GM18909 (cell line): ENCODE data around the gene TEX11.

ENCODE experiments used
- ATAC-seq: cut with Tn5 transposase; IDR thresholded peaks from one replicate; pipeline ENCODE4 v1.9.1; 2021; ENCODE audit warnings: mild to moderate bottlenecking; ENCODE audit not compliant: unreplicated experiment, poor library complexity

TEX11 gene

DNA sequence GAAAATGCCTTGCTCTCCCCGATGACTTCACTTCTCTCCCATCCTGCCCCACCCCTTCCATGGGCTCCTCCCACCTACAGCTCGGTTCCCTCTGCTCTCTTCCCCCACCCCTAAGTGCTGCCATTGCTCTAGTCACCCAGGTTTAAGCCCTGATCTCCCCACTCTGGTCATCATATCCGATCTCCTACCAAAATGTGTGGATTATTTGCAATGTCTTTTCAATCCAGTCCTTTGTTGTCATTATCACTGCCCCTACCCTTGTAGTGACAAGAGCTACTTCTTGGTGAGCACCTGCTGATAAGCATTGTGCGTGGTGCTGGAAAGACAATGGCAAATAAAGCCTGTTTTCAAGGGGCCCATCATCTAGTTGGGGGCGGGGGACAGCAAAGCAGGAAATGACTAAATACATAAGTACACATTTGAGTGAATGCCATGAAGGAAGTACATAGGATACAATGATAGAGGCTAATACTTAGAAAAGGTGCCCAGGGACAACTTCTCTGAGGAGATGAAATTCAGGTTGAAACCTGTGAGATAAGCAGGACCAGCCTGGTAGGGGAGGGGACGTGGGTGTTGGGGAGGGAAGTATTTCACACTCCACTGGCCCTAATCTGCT, 400.1 kb downstream of the TEX11 start:
- peak; percentile 63 for ATAC-seq

- ATAC-seq: no peak
Observed at GRCh38 chrX:70505451-70505841, 403.1 kb downstream of the TEX11 start.

DNA sequence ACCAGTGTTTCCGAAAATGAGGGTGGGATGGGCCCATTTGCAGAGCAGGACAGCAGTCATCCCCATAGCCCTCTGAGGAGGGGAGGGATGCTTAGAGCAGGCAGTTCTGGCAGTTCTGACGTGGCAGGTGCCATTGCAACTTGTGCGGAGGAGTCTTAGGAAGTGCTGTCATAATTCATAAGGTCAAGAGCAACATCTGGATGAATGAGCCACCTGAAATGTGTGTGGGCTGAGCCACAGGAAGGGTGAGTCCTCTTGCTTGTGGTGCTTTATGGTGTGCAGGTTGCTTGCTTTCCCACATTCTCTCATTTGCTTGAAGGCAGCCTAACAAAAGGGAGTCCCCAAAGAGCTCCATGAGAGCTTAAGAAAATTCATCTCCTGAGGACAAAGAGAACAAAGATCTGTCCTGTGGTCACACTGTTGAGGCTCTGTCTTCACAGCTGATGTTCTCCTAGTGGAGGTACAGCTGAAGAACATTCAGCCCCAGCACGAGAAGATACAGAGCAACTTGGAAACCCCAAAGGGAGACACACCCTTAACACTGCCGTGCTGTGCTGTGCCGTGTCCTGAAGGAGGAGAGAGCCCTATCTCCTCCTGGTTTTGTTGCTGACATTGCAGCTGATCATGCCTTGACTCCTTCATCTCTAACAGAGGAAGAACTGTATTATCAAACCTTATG, 403.6 kb downstream of the TEX11 start:
- ATAC-seq: no peak

DNA sequence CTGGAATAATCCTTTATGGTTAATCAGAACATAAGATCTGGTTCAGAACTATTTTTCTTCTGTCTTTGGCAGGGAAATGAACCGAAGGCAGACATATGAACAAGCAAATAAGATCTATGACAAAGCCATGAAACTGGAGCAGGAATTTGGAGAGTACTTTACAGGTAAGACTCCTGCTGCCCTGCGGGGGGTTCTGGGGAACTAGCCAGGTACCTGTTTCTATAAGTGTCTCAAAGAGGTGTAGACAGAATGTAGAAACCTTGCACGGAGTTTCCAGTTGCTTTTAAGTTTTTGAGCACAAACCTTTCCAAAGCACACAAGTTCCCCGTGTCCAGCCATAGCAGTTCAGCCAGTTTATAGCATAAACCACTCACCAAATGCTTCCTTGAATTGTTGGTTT, 407.7 kb downstream of the TEX11 start:
- no peak for ATAC-seq

DNA sequence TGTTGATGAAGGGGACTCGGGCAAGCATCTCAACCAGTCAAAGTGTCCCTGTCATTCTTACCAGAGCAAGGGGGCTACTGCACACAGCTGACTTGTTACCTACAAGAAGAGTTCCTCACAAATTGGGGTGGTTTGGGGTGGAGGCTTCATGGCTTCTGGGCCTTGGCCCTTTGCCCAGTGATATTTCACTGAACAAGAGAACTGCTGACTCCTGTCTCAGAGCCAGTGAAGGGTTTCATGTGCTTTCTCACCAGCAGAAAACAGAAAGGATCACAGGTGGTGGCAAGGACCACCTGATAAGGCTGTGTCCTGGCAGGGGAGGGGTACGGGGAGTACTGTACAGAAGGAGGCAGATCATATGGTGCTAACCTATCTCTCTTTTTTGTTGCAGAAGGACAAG, 410.4 kb downstream of the TEX11 start:
- no peak for ATAC-seq

- no peak for ATAC-seq
Observed at GRCh38 chrX:70497026-70497425, 411.5 kb downstream of the TEX11 start.

DNA sequence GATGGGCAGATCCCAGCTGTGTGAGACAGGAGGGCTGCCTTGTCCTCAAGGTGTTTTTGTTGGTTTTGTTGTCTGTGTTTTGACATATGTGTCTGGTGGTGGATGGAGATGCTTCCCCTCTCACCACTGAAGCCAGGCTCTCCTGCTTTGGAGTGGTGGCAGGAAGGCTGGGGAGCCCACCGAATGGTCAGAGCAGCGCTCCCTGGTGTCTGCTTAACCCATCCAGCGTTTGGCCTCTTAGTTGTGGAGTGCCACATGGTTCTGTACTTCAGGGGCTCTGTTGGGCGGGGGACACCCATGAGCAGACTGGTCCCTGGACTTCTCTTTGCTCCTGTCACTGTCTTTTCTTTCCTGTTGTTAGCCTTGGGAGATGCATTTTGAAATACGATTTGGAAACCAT, 412.0 kb downstream of the TEX11 start:
- ATAC-seq: no peak

DNA sequence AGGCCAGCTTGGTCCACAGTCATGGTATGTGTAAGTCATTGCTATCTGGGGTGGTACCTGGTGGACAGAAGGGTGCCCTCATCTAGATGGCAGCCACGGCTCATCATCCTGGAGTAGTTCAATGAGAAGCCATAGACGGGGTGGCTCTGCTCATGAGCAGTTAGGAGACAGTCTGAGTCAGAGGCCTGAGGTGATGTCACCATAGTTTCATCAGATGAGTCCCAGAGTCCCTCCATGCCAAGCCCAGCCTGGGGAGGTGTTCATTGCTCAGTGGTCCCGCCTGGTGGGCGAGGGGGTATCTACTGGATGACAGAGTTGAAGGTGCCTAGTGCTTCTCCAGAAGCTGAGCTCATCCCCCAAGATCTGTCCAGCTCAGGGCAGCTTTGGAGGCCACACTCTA, 414.1 kb downstream of the TEX11 start:
- ATAC-seq: no peak

DNA sequence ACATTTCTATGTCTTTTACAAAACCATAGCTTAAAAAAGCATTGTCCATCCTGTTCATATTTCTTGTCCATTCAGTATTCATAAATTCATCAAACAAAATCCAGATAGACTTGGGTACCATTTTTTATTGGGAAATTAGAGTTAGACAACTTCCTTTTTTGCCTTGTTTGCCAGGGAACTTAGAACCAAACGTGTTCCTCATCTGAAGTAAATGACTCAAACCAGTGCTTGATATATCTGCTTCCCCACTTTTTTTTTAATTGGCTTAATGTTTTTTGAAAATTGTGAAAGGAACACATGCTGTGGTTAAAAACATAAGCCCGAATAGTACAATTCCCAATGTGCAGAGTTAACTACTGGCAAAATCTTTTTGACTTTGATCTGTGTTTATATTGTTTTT, 419.7 kb downstream of the TEX11 start:
- no peak for ATAC-seq

DNA sequence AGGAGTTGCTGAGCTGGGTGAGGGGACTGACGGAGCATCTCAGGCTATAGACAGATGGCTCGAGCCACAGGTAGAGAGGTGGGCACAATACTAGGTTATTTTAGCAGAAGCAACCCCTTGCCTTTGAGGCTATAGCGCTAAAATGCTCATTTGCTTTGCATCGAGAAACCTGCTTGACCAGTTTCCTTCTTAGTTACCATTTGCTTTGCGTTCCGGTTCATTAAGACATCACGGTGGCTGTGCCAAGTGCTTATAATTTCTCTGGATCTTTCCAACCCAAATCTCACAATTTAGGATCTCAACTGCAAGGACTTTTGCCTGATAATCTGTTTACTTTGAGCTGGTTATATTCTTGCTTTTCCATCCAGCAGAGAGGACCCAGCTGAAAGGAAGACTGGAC, 423.0 kb downstream of the TEX11 start:
- ATAC-seq: no peak

- ATAC-seq: no peak
Observed at GRCh38 chrX:70482300-70482699, 426.2 kb downstream of the TEX11 start.

DNA sequence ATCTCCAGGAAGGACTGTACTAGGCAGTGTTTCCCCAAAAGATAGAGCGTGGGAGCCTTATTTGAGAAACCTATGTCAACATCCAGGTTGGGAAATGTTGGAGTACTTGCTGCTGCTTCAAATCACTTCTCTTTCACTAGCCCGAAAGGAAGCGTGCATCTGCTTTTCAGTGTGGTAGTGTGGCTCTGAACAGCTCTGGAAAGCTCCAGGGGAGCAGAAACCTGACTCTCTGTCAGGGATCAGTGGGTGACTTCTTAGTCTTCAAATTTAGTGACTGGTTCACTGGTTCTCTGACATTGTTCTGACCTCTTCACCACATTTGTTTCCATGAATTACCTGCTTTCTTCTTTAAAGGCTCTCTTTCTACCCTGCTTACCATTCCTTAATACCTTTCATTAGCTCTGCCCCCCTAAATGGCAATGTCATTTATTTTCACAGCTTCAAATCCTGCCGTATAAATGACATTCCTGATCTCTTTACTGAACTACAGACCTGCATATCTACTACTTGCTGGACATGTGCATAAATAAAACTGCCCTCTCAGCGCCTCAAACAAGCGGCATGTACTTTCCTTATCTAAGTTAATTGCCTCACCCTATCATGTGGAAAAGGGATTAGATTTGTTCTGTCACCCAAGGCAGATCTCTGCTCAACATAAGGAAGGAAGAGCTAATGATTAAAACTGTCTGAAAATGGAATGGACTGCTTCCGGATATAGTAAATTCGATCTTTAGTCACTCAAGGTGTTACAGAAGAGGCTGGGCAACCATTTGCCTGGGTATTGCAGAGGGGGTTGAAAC, 426.8 kb downstream of the TEX11 start:
- ATAC-seq: no peak

DNA sequence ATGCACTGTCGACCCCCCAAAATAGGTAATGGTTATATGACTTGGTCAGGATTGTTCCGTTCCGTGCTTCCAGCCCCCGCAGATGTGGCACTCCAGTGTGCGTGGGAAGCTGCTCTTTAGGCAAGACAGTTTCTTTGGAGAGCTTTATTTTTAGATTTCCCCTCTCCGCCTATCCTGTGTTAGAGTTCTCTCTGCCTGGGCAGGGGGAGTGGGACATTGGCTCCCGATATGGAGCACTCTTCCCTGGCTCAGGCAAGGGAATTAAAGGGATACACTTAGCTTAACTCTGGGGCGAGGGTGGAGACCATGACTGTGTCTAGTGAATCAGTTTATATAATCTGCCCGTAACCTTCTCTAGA, 427.9 kb downstream of the TEX11 start:
- ATAC-seq: no peak

DNA sequence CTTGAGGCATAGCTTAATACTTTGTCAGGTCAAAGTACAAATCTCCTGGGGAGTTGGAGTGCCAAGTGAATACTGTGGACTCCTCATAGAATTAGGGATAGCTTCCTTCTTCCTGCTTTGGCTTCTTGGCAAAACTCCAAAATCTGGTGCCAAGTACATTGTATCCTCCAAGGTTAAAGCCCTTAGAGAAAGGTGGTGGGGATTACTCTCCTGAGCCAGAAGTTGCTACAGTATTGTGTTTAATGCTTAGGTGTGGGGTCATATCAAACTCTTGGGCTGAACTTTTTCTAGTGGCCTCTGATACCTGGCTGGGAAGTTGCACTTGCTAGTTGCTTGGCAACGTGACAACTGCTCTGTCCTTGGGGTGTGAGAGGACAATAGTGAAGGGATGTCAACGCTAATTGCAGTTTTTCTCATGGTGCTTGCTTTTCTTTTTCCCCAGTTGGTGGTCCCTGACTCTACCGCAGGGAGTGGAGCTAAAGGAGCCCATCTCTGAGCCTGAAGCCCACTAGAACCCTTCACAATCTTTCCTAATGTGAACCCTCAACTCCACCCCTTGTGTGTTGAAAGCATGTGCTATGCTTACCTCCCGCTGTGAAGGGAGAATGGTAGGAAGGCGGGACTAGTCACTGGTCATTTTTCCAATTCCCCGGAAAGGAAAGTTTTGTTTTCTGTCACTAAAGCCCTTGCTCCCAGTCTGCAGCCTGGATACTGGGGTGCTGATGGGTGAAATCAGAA, 428.4 kb downstream of the TEX11 start:
- ATAC-seq: no peak

DNA sequence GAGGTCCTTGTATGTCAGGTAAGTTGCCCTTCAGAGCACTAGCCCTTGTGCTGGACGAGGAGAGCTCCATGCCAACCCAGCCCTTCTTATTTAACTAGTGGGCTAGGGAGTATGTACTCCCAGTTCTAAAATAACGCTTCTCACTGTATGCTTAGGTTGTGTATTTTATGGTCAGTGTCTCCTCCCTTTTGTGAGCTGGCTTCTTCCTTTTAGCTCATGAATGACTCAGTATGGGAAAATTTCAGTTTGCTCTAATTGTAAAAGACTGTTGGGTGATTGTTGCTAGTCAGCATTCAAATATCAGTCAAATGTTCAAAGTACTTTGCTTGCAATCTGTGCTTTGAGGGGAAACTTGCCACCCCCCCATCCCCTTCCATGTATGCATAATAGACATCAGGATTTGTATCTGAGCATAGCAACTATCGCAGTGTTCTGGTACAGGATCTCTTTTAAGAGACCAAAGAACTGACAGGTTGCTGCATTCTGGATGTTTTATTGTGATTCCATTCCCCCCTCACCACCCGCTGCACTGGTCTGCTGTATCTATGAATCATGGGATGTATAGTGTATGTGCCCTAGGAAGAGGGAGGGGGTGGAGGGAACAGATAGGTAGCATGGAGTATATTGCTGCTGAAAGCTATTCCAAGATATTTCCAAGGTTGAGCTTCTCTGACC, 429.1 kb downstream of the TEX11 start:
- ATAC-seq: no peak
